HG03159 (cell line): ENCODE data around the gene EIF3D.
"Not testable (repeated sequence)": the region's sequence is repeated elsewhere in the genome, so short reads cannot be mapped to it uniquely, and the experiment has no call there.

Experiments used
- ATAC-seq: cut with Tn5 transposase; IDR thresholded peaks from one replicate; pipeline ENCODE4 v1.9.1; 2021; ENCODE audit warnings: mild to moderate bottlenecking, moderate library complexity; ENCODE audit not compliant: unreplicated experiment

EIF3D gene

GRCh38 chr22:36550701-36551495, 21.9 kb upstream of the EIF3D start:
- no peak for ATAC-seq

GRCh38 chr22:36549033-36549432, 20.1 kb upstream of the EIF3D start:
- ATAC-seq: no peak

- no peak for ATAC-seq
Measured at GRCh38 chr22:36548606-36549005, 19.6 kb upstream of the EIF3D start.

- ATAC-seq: no peak
Measured at GRCh38 chr22:36546932-36547331, 18.0 kb upstream of the EIF3D start.

GRCh38 chr22:36546092-36546804, 17.3 kb upstream of the EIF3D start:
- ATAC-seq: no peak

- no peak for ATAC-seq
Measured at GRCh38 chr22:36544107-36544620, 15.2 kb upstream of the EIF3D start.

GRCh38 chr22:36541831-36542411, 13.0 kb upstream of the EIF3D start:
- ATAC-seq: no peak

GRCh38 chr22:36540867-36541642, 12.1 kb upstream of the EIF3D start:
- no peak for ATAC-seq

- ATAC-seq: no peak
Measured at GRCh38 chr22:36538529-36538928, 9.6 kb upstream of the EIF3D start.

GRCh38 chr22:36536717-36537116, 7.8 kb upstream of the EIF3D start:
- ATAC-seq: no peak

- ATAC-seq: not testable (repeated sequence)
Measured at GRCh38 chr22:36533320-36533719, 4.4 kb upstream of the EIF3D start.

- ATAC-seq: no peak
Measured at GRCh38 chr22:36532466-36532865, 3.5 kb upstream of the EIF3D start.

GRCh38 chr22:36528341-36528740, 625 bp downstream of the EIF3D start:
- no peak for ATAC-seq

- no peak for ATAC-seq
Measured at GRCh38 chr22:36522662-36523061, 6.3 kb downstream of the EIF3D start.

GRCh38 chr22:36520423-36520822, 8.5 kb downstream of the EIF3D start:
- no peak for ATAC-seq

GRCh38 chr22:36519906-36520305, 9.1 kb downstream of the EIF3D start:
- ATAC-seq: not testable (repeated sequence)

GRCh38 chr22:36514766-36515165, 14.2 kb downstream of the EIF3D start:
- ATAC-seq: no peak

- no peak for ATAC-seq
Measured at GRCh38 chr22:36512991-36513390, 16.0 kb downstream of the EIF3D start.

- ATAC-seq: no peak
Measured at GRCh38 chr22:36512333-36512732, 16.6 kb downstream of the EIF3D start.

- ATAC-seq: no peak
Measured at GRCh38 chr22:36510966-36511881, 17.7 kb downstream of the EIF3D start.
